WERI-Rb-1 (cell line): ENCODE data around the gene SH3PXD2A.

Experiments used
- DNase-seq: peaks from one replicate; pipeline ENCODE4 v3.0.0-alpha.2; 2020
- H3K27ac ChIP-seq: fragments of 250-450 bp; sonication (Bioruptor Pico); 2 replicates; pipeline ENCODE4 v1.5.1; 2020; ENCODE audit warnings: mild to moderate bottlenecking, moderate library complexity
- H3K27me3 ChIP-seq: fragments of 250-450 bp; sonication (Bioruptor Pico); 2 replicates; pipeline ENCODE4 v1.5.1; 2021; ENCODE audit warnings: mild to moderate bottlenecking, low read depth, moderate library complexity; ENCODE audit not compliant: insufficient read depth, severe bottlenecking
- H3K36me3 ChIP-seq: fragments of 250-450 bp; sonication (Bioruptor Pico); 2 replicates; pipeline ENCODE4 v1.5.1; 2020; ENCODE audit warnings: mild to moderate bottlenecking, moderate library complexity
- H3K4me3 ChIP-seq: 2 replicates; pipeline ENCODE4 v1.5.1; 2011; ENCODE audit warnings: low read depth, mild to moderate bottlenecking, control low read depth, low read length
- H3K9me3 ChIP-seq: fragments of 250-450 bp; sonication (Bioruptor Pico); 2 replicates; pipeline ENCODE4 v1.5.1; 2021; ENCODE audit warnings: mild to moderate bottlenecking, moderate library complexity; ENCODE audit not compliant: severe bottlenecking
- CTCF ChIP-seq: IDR thresholded peaks from 2 replicates; pipeline ENCODE4 v1.5.1; 2011; ENCODE audit warnings: low read depth, mild to moderate bottlenecking, control low read depth, inconsistent platforms, low read length

SH3PXD2A gene

GRCh38 chr10:103571656-103571975 is 283.8 kb downstream of the SH3PXD2A start:
- DNase-seq, result no peak

GRCh38 chr10:103570844-103571655 is 284.3 kb downstream of the SH3PXD2A start:
- no peaks in the 10 kb centered on the region for H3K9me3 ChIP-seq
- no peak overlapping the region for H3K4me3 ChIP-seq
- no peak overlapping the region for H3K27ac ChIP-seq
- no peaks in the 10 kb centered on the region for H3K27me3 ChIP-seq
- no peak for DNase-seq
- TF ChIP-seq CTCF, result no peak
- peaks cover 24% of the 10 kb centered on the region for H3K36me3 ChIP-seq

More at GRCh38 chr10:103571656-103571975, 283.8 kb downstream of the SH3PXD2A start:
- Histone ChIP-seq H3K4me3 (no peak overlapping the region), H3K27me3 (no peaks in the 10 kb centered on the region), H3K27ac (no peak overlapping the region), H3K36me3 (peaks cover 24% of the 10 kb centered on the region), H3K9me3 (no peaks in the 10 kb centered on the region)
- TF ChIP-seq CTCF, result no peak

- no peak for TF ChIP-seq CTCF
- H3K4me3 ChIP-seq, result no peak overlapping the region
- H3K27me3 ChIP-seq, result no peaks in the 10 kb centered on the region
- H3K27ac ChIP-seq, result no peak overlapping the region
- no peak for DNase-seq
- H3K9me3 ChIP-seq, result no peaks in the 10 kb centered on the region
- H3K36me3 ChIP-seq, result peaks cover 24% of the 10 kb centered on the region
Measured at GRCh38 chr10:103569896-103570295, 285.5 kb downstream of the SH3PXD2A start.

GRCh38 chr10:103568505-103568904 is 286.9 kb downstream of the SH3PXD2A start:
- no peak overlapping the region for H3K27ac ChIP-seq
- no peak overlapping the region for H3K4me3 ChIP-seq
- H3K36me3 ChIP-seq, result peaks cover 24% of the 10 kb centered on the region
- TF ChIP-seq CTCF, result no peak
- H3K9me3 ChIP-seq, result no peaks in the 10 kb centered on the region
- DNase-seq, result no peak
- H3K27me3 ChIP-seq, result no peaks in the 10 kb centered on the region

- no peaks in the 10 kb centered on the region for H3K9me3 ChIP-seq
- DNase-seq, result no peak
- no peaks in the 10 kb centered on the region for H3K27me3 ChIP-seq
- no peak overlapping the region for H3K27ac ChIP-seq
- no peak for TF ChIP-seq CTCF
- no peak overlapping the region for H3K4me3 ChIP-seq
- peaks cover 6% of the 10 kb centered on the region for H3K36me3 ChIP-seq
Measured at GRCh38 chr10:103566536-103566935, 288.8 kb downstream of the SH3PXD2A start.
